HG03045 (cell line): ENCODE measurements around the gene U2AF2.
A peak's percentile ranks its signal among the peaks of the same experiment; 100 is the strongest.

Source experiments
- ATAC-seq: cut with Tn5 transposase; IDR thresholded peaks from one replicate; pipeline ENCODE4 v1.9.1; 2021; ENCODE audit warnings: mild to moderate bottlenecking, moderate library complexity; ENCODE audit not compliant: unreplicated experiment

The U2AF2 gene

DNA sequence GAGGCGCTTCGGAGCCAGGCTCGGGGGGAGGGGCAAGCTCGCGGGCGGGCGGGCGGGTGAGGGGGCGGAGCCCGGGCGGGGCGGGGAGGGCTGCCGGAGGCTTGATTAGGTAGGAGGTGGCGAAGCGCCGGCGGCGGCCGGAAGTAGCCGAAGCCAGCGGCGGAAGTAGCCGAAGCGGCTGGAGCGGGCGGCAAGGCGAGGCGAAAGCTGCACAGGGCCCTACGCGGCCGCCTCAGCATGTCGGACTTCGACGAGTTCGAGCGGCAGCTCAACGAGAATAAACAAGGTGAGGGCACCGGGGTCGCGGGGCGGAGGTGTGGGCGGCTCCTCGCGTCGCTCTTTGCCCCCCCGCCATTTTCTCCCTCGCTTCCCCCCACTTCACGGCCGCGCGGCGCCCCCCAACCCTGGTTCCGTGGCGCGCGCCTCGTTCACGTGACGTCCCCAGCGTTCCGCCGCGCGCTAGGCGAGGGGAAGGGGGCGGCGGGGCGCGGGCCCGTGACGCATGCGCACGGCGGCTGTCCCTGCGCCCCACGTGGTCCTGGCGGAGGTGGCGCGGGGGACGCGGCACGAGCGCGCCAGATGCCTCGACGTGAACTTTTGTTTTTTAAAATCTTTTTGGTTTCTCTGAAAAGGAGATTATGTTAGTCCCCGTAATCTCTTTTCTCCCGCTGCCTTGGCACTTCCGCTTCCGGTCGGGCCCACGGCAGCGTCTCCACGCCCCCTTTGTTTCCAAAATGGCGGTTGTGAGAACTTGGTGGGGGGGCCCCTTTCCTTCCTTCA is at the start of gene U2AF2:
Gene U2AF2, plus strand, starts transcription at position 168 of the 780 bp plus-strand sequence. Its CDS starts 70 bp downstream, at position 238.
- ATAC-seq = peak; percentile 30

DNA sequence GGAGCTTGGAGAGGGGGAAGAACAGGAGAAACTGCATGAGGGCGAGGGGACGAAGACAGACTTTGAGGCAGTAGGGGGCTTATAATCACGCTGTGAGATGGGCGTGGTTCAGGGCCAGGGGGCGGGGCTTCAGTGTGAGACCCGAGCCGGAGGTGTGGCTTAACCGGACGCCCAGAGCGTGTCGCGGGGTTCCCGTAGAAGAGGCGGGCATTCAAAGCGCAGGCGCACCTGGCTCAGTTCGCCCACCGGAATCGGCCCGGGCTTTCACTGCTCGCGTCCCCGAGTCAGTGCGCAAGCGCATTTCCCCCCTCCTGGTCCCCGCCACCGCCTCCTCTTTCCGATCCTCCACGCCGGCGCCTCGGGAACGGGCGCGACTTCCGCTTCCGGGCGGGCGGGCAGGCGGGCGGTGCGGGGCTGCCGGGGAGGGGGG is 49.6 kb upstream of the U2AF2 start:
- peak; percentile 63 for ATAC-seq

GRCh38 chr19:55605637-55606470 is 49.0 kb upstream of the U2AF2 start, which contains the start of gene ZNF865:
Gene ZNF865 (plus strand): TSS chr19:55605647. CDS start chr19:55613619, 7,972 bp downstream.
- ATAC-seq = peak; percentile 26

DNA sequence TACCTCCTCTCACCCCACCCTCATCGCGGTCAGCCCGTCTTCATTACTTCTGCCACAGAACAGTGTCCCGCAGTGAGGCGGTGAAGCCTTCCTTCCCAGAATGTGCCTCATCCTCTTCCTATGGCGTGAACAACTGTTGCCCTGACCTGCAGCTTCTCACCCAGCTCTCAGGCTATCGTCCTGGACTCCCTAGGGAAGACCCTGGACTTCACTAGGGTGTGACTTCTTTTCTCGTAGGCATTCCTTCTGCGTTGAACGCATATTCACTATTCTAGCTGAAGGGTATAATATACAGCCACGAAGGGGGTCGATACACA is 48.4 kb upstream of the U2AF2 start:
- no peak for ATAC-seq

DNA sequence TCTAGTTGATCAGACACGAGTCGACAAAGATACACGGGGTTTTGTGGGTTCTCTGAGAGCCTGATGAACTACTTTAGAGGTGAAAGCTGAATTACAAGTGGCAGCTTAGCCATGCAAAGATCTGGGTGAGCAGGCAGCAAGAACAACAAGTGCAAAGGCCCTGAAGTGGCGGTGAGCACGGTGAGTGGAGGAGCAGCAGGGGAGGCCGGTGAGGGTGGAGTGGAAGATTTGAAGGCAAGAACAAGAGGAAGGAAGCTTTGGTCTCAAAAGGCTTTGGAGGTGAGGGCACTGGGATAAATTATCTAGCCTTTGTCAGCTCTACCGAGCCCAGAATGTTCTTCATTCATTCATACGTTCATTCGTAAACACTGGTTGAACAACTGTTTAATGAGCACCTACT is 48.0 kb upstream of the U2AF2 start:
- no peak for ATAC-seq

- ATAC-seq = no peak
These were observed 45.5 kb upstream of the U2AF2 start for GRCh38 chr19:55609326-55609725.

DNA sequence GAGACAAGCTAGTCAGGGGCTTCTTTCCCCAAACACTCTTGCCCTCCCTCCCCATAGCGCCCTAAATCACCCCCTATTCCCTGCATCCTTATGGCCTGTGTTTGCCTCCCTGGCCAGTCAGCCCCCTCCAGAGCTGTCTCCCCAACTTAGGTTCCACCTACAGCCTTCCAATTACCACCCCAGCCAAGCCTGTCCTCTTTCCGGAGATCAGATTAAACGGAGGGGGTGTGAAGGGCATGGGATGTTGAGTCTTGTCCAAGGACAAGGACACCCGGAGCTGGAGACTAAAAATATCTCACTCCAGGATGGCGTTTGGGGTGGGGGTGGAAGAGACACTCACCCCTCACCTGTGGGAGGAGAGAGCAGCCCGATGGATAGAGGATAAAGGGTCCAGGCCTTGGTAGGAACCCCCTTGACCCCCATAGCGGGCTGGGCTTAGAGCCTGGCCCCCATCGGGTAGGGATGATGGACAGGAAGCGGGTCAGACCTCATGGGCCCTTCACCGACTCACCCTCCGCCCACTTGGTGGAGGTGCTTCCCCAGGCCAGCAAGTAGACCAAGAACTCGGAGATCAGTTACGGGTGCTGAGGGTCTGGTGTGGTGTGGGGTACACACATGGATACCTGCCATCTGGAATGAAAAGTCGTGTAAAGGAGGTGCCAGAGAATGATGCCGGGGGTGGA is 43.4 kb upstream of the U2AF2 start:
- ATAC-seq = no peak

DNA sequence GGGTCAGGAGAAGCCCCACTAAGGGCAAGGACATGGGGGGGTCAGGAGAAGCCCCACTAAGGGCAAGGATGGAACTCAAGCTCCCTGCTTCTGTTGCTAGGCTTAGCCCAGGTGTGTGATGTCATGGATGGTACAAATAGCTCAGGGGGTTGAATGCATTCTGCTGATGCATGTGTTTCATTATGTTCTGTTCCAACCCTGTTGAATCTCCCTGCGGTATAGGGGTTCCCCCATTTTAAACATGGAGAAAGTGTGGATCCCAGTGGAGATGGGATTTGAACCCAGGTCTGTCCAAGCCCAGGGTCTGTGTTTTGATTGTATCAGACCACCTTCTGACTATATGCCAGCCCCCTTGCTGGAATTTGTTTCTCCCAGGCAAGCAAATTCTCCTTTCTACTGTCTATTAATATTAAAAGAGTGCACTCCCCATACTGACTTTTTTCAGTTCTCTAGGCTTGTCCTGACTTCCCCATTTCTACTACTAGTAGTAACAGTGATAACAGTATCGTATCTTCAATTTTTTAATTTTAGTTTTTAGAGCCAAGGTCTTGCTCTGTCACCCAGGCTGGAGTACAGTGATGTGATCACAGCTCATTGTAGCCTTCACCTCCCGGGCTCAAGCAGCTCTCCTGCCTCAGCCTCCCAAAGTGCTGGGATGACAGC is 42.7 kb upstream of the U2AF2 start:
- ATAC-seq = no peak

- no peak for ATAC-seq
These were observed 41.4 kb upstream of the U2AF2 start for GRCh38 chr19:55613396-55613795.

DNA sequence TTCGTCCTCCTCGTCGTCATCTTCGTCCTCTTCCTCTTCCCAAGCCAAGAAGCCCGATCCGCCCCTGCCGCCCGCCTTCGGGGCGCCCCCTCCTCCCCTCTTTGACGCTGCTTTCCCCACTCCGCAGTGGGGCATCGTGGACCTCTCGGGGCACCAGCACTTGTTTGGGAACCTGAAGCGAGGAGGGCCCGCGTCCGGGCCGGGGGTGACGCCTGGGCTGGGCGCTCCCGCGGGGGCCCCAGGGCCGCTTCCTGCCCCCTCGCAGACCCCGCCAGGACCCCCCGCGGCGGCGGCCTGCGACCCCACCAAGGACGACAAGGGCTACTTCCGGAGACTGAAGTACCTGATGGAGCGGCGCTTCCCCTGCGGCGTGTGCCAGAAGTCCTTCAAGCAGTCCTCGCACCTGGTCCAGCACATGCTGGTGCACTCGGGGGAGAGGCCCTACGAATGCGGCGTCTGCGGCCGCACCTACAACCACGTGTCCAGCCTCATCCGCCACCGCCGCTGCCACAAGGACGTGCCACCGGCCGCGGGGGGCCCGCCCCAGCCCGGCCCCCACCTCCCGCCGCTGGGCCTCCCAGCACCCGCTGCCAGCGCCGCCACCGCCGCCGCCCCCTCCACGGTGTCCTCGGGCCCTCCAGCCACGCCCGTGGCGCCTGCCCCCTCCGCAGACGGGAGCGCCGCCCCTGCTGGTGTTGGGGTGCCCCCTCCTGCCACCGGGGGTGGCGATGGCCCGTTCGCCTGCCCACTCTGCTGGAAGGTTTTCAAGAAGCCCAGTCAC is 40.7 kb upstream of the U2AF2 start:
- ATAC-seq = no peak

DNA sequence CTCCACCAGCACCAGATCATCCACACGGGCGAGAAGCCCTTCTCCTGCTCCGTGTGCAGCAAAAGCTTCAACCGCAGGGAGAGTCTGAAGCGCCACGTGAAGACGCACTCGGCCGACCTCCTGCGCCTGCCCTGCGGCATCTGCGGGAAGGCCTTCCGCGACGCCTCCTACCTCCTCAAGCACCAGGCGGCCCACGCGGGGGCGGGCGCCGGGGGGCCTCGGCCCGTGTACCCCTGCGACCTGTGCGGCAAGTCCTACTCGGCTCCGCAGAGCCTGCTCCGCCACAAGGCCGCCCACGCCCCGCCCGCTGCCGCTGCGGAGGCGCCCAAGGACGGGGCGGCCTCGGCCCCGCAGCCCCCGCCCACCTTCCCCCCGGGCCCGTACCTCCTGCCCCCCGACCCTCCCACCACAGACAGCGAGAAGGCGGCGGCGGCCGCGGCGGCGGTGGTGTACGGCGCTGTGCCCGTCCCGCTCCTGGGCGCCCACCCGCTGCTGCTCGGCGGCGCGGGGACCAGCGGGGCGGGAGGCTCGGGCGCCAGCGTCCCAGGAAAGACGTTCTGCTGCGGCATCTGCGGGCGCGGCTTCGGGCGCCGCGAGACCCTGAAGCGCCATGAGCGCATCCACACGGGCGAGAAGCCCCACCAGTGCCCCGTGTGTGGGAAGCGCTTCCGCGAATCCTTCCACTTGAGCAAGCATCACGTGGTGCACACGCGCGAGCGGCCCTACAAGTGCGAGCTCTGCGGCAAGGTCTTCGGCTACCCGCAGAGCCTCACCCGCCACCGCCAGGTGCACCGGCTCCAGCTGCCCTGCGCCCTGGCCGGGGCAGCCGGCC is 39.9 kb upstream of the U2AF2 start:
- ATAC-seq = no peak

GRCh38 chr19:55615543-55616394 is 39.1 kb upstream of the U2AF2 start:
- no peak for ATAC-seq

GRCh38 chr19:55616395-55616875 is 38.4 kb upstream of the U2AF2 start:
- no peak for ATAC-seq

DNA sequence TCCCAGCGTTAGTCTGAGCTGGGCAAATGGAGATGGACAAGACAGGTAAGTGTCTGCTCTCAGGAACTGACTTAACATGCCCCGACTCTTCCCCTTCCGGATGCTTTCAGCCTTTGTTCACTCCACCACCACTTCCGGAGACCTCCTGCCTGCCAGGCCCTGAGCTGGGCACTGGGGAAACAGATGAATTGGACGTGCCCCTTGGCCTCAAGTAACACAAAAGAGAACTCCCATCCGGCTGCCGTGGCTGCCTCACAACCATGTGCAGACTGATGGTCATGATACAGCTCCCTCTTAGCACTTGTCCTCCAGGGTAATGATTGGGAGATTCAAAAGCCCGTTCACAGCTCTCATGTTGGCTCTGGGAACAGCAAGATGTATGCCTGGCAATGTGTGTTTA is 37.4 kb upstream of the U2AF2 start:
- ATAC-seq = no peak

DNA sequence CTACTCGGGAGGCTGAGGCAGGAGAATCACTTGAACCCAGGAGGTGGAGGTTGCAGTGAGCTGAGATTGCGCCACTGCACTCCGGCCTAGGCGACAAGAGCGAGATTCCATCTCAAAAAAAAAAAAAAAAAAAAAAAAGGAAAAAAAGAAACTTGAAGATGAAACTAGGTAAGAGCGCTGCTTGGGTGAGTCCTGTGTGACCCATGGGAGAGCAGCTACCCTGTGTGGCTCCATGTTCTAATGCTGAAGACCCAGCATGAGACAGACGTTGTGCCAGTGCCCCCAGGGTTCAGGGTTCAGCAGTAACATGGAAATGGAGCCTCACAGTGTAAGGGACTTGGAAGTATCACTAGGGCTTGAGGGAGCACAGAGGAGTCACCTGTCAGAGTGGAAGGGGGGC is 36.4 kb upstream of the U2AF2 start:
- ATAC-seq = no peak

DNA sequence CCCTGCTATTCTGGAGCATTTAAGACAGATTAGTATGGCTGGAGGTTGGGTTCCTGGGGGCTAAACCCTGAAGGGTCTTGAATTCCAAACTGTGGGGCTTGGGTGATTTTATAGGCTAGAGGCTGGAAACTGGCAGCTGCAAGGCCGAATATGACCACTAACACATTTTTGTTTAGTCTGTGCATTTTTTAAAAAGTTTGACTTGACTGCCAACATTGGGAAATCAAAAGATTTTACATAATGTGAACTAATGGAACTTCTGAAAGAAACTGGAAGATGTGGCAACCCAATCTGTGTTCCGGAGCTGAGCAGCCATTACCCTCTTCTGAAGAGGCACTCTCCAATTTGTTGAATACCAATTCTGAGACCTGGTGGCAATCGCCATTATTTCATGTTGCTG is 35.5 kb upstream of the U2AF2 start:
- ATAC-seq = no peak

GRCh38 chr19:55620410-55621204 is 34.2 kb upstream of the U2AF2 start:
- ATAC-seq = no peak
